ENCODE results near the gene ISY1. TPM values are rescaled to one million over a fixed set of nuclear protein-coding genes. Genes with fewer than 3 reads are reported as not detected.

Gene ISY1
- total RNA-seq, 2 donors from 2014 or later, result 32.8 to 36.9 TPM

DNA sequence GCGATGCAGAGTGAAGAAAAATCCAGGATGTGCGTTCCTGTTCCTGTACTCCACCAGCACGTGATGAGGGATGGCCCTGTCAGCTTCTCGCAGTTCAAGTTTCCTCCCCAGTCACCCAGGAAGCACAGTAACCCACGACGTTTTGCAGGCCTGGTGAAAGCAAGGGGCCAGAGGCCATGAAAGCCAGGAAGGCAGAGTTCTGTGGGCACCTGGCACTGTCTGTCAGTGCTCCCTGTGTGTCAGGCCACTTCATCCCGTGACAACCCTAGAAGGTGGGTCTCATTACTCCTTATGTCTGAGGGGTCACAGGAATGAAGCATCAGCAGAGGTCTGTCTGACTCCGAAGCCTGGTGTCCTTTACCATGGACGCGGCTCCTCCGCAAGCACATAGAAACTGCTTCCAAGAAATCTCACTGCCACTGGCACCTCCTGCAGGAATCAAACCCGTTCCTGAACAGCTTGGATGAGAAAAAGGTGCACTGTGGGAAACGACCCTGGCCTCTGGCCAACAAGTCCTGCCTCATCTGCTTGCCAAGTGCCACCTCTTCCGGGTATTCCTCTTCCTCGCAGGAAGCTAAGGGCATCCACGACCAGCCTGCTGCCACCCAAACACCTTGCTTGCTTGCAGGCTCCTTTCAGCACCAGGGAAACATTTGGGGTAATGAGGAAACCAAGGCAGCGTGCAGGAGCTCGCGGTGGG lies 53.8 kb downstream of the ISY1 start:
- Histone ChIP-seq H3K27ac (no peak overlapping the region), H3K4me1 (no peaks in the 10 kb centered on the region), H3K27me3 (no peaks in the 10 kb centered on the region), H3K36me3 (peaks cover 9% of the 10 kb centered on the region), H3K9me3 (no peaks in the 10 kb centered on the region), H3K4me3 (no peak overlapping the region), H3K9ac (ENCODE audit: low read depth in 2 of 2, low read length in 2 of 2) (peak overlapping the region in 1 of 2 donors; percentile 28)
- intact Hi-C loops (cut with DNase I), result no loop called here
- TF ChIP-seq, protein P1, sequence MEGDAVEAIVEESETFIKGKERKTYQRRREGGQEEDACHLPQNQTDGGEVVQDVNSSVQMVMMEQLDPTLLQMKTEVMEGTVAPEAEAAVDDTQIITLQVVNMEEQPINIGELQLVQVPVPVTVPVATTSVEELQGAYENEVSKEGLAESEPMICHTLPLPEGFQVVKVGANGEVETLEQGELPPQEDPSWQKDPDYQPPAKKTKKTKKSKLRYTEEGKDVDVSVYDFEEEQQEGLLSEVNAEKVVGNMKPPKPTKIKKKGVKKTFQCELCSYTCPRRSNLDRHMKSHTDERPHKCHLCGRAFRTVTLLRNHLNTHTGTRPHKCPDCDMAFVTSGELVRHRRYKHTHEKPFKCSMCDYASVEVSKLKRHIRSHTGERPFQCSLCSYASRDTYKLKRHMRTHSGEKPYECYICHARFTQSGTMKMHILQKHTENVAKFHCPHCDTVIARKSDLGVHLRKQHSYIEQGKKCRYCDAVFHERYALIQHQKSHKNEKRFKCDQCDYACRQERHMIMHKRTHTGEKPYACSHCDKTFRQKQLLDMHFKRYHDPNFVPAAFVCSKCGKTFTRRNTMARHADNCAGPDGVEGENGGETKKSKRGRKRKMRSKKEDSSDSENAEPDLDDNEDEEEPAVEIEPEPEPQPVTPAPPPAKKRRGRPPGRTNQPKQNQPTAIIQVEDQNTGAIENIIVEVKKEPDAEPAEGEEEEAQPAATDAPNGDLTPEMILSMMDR (IDR thresholded peaks at IDR 0.05), result no peak
- peak; percentile 59 for DNase-seq

GRCh38 chr3:129106320-129106719 lies 54.5 kb downstream of the ISY1 start:
- no peak overlapping the region for H3K27ac ChIP-seq
- H3K9ac ChIP-seq (ENCODE audit: low read depth in 2 of 2, low read length in 2 of 2), result no peak overlapping the region
- TF ChIP-seq, protein P1 (IDR thresholded peaks at IDR 0.05), result no peak
- no peak overlapping the region for H3K4me3 ChIP-seq
- H3K27me3 ChIP-seq, result no peaks in the 10 kb centered on the region
- no peak for DNase-seq
- peaks cover 9% of the 10 kb centered on the region for H3K36me3 ChIP-seq
- H3K4me1 ChIP-seq, result no peaks in the 10 kb centered on the region
- H3K9me3 ChIP-seq, result no peaks in the 10 kb centered on the region
- intact Hi-C loops (cut with DNase I), result no loop called here

GRCh38 chr3:129105862-129106261 lies 55.0 kb downstream of the ISY1 start:
- no peak overlapping the region for H3K9ac ChIP-seq (ENCODE audit: low read depth in 2 of 2, low read length in 2 of 2)
- DNase-seq, result no peak
- H3K9me3 ChIP-seq, result no peaks in the 10 kb centered on the region
- H3K4me3 ChIP-seq, result no peak overlapping the region
- H3K36me3 ChIP-seq, result peaks cover 9% of the 10 kb centered on the region
- intact Hi-C loops (cut with DNase I), result no loop called here
- H3K4me1 ChIP-seq, result no peaks in the 10 kb centered on the region
- TF ChIP-seq, protein P1 (IDR thresholded peaks at IDR 0.05), result no peak
- H3K27me3 ChIP-seq, result no peaks in the 10 kb centered on the region
- no peak overlapping the region for H3K27ac ChIP-seq

DNA sequence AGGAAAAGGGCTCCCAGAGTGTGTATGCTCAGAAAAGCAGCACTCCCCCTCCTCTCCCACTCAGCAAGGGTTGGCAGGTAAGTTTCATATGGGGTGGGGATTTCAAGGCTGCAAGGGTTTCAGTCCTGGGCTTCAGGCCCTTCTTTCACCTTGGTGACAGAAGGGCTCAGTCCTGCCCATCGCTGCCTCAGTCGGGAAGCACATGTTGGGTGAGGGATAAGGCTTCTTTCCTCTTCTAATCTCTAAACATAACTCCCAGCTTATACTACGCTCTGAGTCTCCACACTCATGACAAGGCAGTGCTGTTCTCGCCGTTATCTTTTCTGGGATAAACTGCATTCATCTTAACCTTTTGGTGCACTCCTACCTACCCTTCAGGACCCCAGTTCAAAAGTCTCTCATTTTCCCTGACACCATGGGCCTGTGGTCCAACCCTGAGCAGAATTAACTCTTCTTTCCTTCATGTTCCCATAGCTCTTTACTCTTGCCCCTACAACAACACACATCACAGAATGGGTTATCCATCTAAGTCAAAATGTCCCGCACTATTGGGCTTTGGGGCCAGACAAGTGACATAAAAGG lies 56.3 kb downstream of the ISY1 start:
- TF ChIP-seq, protein P1 (IDR thresholded peaks at IDR 0.05), result no peak
- H3K36me3 ChIP-seq, result peaks cover 9% of the 10 kb centered on the region
- no peak for DNase-seq
- intact Hi-C loops (cut with DNase I), result no loop called here
- no peaks in the 10 kb centered on the region for H3K9me3 ChIP-seq
- no peaks in the 10 kb centered on the region for H3K27me3 ChIP-seq
- no peaks in the 10 kb centered on the region for H3K4me1 ChIP-seq
- no peak overlapping the region for H3K9ac ChIP-seq (ENCODE audit: low read depth in 2 of 2, low read length in 2 of 2)
- H3K27ac ChIP-seq, result no peak overlapping the region
- H3K4me3 ChIP-seq, result no peak overlapping the region

GRCh38 chr3:129104051-129104450 lies 56.8 kb downstream of the ISY1 start:
- H3K4me3 ChIP-seq, result no peak overlapping the region
- DNase-seq, result no peak
- H3K9me3 ChIP-seq, result no peaks in the 10 kb centered on the region
- H3K4me1 ChIP-seq, result no peaks in the 10 kb centered on the region
- H3K27me3 ChIP-seq, result no peaks in the 10 kb centered on the region
- no peak overlapping the region for H3K27ac ChIP-seq
- TF ChIP-seq, protein P1 (IDR thresholded peaks at IDR 0.05), result no peak
- H3K36me3 ChIP-seq, result peaks cover 9% of the 10 kb centered on the region
- H3K9ac ChIP-seq (ENCODE audit: low read depth in 2 of 2, low read length in 2 of 2), result no peak overlapping the region
- intact Hi-C loops (cut with DNase I), result no loop called here
